ENCODE measurements around the gene HSPBAP1. TPM values are rescaled to one million over a fixed set of nuclear protein-coding genes. Genes with fewer than 3 reads are reported as not detected.

Gene HSPBAP1
- total RNA-seq, 1 donor = 6.0 TPM

DNA sequence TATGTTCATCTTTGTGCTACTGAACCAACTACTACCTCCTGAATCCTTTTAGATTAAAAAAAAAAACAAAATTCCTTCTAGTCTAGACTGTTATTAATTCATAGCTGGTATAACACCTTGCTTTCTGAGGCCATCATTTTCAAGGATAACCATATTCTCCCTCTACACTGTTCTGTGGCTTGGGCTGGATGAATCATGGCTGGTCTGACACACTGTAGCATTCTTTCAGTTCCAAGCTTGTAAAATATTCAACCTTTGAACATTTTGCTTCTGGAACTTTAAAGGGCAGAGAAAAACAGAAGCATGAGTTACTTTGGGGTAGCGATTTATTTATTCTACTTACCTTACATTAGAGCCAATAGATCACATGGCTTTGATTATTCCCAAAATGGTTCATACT is 7.6 kb downstream of the HSPBAP1 start:
- H3K4me3 ChIP-seq (ENCODE audit: low read depth, low read length) = no peak overlapping the region
- peak; percentile 50 for DNase-seq (ENCODE audit: low read depth)
- TF ChIP-seq, protein P1, sequence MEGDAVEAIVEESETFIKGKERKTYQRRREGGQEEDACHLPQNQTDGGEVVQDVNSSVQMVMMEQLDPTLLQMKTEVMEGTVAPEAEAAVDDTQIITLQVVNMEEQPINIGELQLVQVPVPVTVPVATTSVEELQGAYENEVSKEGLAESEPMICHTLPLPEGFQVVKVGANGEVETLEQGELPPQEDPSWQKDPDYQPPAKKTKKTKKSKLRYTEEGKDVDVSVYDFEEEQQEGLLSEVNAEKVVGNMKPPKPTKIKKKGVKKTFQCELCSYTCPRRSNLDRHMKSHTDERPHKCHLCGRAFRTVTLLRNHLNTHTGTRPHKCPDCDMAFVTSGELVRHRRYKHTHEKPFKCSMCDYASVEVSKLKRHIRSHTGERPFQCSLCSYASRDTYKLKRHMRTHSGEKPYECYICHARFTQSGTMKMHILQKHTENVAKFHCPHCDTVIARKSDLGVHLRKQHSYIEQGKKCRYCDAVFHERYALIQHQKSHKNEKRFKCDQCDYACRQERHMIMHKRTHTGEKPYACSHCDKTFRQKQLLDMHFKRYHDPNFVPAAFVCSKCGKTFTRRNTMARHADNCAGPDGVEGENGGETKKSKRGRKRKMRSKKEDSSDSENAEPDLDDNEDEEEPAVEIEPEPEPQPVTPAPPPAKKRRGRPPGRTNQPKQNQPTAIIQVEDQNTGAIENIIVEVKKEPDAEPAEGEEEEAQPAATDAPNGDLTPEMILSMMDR (IDR thresholded peaks at IDR 0.05; ENCODE audit: insufficient read depth, low read depth, low read length) = no peak

GRCh38 chr3:122785231-122785630 is 8.4 kb downstream of the HSPBAP1 start:
- H3K4me3 ChIP-seq (ENCODE audit: low read depth, low read length) = no peak overlapping the region
- TF ChIP-seq, protein P1 (IDR thresholded peaks at IDR 0.05; ENCODE audit: insufficient read depth, low read depth, low read length) = no peak
- DNase-seq (ENCODE audit: low read depth) = no peak

- no peak overlapping the region for H3K4me3 ChIP-seq (ENCODE audit: low read depth, low read length)
- peak; percentile 40 for DNase-seq (ENCODE audit: low read depth)
- TF ChIP-seq, protein P1 (IDR thresholded peaks at IDR 0.05; ENCODE audit: insufficient read depth, low read depth, low read length) = no peak
These were observed 9.2 kb downstream of the HSPBAP1 start for GRCh38 chr3:122784436-122784835.

- DNase-seq (ENCODE audit: low read depth) = no peak
- TF ChIP-seq, protein P1 (IDR thresholded peaks at IDR 0.05; ENCODE audit: insufficient read depth, low read depth, low read length) = no peak
These were observed 10.8 kb downstream of the HSPBAP1 start for GRCh38 chr3:122782804-122783203.

DNA sequence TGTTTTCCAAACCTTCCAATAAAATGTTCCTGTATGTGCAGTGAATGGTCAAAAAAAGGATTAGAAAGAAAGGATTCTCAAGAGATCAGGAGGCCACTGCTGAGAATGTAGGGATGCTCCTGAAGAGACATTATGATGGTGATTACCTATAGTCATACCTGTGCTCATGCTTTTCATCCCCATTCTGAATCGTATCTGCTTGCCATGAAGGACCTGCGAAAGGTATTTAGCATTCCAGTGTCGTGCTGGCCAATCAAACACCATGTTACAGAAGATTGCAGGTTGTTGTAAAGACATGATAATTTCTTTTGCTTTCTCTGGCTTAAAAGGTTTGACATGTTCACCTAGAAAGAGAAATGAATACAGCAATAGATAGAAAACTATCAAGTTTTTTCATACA is 16.1 kb downstream of the HSPBAP1 start:
- no peak overlapping the region for H3K4me3 ChIP-seq (ENCODE audit: low read depth, low read length)
- TF ChIP-seq, protein P1 (IDR thresholded peaks at IDR 0.05; ENCODE audit: insufficient read depth, low read depth, low read length) = no peak

More at GRCh38 chr3:122782804-122783203, 10.8 kb downstream of the HSPBAP1 start:
- H3K4me3 ChIP-seq (ENCODE audit: low read depth, low read length) = no peak overlapping the region

DNA sequence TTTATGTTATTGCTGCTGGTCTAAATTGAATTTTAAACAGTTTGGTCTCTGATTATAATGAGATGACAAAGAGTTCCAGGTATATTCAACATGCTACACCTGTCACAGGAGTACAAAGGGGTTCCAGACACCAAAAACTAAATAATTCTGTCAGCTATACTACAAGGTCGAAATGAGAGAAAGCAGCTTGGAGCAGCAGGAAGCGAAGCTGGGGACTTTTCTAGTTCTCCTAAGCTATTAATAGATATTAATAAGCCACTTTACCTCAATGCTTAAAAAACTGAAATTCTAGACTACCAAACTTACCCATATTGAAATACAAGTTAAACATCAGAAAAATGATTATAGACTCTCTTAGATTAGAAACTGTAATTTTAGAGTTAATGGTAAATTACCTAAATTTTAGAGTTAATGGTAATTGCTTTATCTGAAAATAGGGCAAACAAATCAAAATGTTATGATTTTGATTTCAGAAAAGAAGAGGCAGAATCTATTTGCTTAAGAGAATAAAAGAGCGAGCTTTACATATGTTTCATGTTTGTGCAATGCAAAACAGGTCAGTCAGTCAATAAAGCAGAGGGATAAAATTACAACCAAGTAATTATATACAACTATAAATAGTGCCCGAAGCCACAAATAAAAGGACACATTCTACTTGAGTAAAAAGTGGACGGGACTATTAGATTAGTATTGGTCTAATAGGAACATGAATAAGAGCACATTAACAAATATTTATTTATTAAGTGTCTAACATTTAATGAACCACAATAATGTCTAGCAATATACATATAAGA is 16.8 kb downstream of the HSPBAP1 start:
- no peak overlapping the region for H3K4me3 ChIP-seq (ENCODE audit: low read depth, low read length)
- TF ChIP-seq, protein P1 (IDR thresholded peaks at IDR 0.05; ENCODE audit: insufficient read depth, low read depth, low read length) = no peak
- DNase-seq (ENCODE audit: low read depth) = no peak

More for the DNA sequence above, 16.1 kb downstream of the HSPBAP1 start:
- no peak for DNase-seq (ENCODE audit: low read depth)
